H1 (cell line): ENCODE data around the gene F8. TPM values are rescaled to one million over a fixed set of nuclear protein-coding genes. Genes with fewer than 3 reads are reported as not detected.

Experiments
- CTCF ChIA-PET: fragments of 300-600 bp; sonication (Branson Sonifier 250); formaldehyde crosslinking; loops from one replicate; lab custom pipeline; 2021; ENCODE audit not compliant: partially characterized antibody; lab: Charles Lee
- POLR2A ChIA-PET: fragments of 300-600 bp; sonication (Branson Sonifier 250); formaldehyde crosslinking; loops from one replicate; lab custom pipeline; 2021; ENCODE audit warnings: inconsistent platforms; ENCODE audit not compliant: partially characterized antibody; lab: Charles Lee
- DNase-seq, 2 experiments: peaks; one replicate each; pipeline versions ENCODE4 v3.0.0 to v3.0.0-alpha.2; 2010 to 2022; ENCODE audit warnings: low spot score in 2 of 2, low read depth in 1 of 2, mixed read lengths in 1 of 2
- FAIRE-seq: peaks from 2 replicates; lab custom pipeline; 2011; peaks lifted over from hg19 to GRCh38; lab: Jason Lieb, UNC
- H2AFZ ChIP-seq: 2 replicates; pipeline ENCODE4 v1.8.1; 2012; ENCODE audit warnings: low read length, inconsistent platforms
- H2AK5ac ChIP-seq: 2 replicates; pipeline ENCODE4 v1.6.1; 2013; ENCODE audit warnings: low read depth, low read length
- H2BK120ac ChIP-seq: replicated peaks from 2 replicates; pipeline ENCODE3; 2013; ENCODE audit warnings: low read depth, low read length, inconsistent platforms
- H2BK12ac ChIP-seq: 2 replicates; pipeline ENCODE4 v1.6.1; 2013; ENCODE audit warnings: low read depth, low read length
- H2BK15ac ChIP-seq: 2 replicates; pipeline ENCODE4 v1.6.1; 2013; ENCODE audit warnings: low read length
- H2BK20ac ChIP-seq: 2 replicates; pipeline ENCODE4 v1.6.1; 2013; ENCODE audit warnings: low read length
- H2BK5ac ChIP-seq: 2 replicates; pipeline ENCODE4 v1.6.1; 2013; ENCODE audit warnings: low read depth, low read length
- H3K14ac ChIP-seq: 2 replicates; pipeline ENCODE4 v1.6.1; 2013; ENCODE audit warnings: inconsistent platforms; ENCODE audit not compliant: insufficient read length
- H3K18ac ChIP-seq: 2 replicates; pipeline ENCODE4 v1.6.1; 2013; ENCODE audit warnings: low read length; ENCODE audit errors: extremely low read depth
- H3K23ac ChIP-seq: 2 replicates; pipeline ENCODE4 v1.6.1; 2013; ENCODE audit warnings: inconsistent platforms; ENCODE audit not compliant: insufficient read length
- H3K23me2 ChIP-seq: 2 replicates; pipeline ENCODE4 v1.6.1; 2013; ENCODE audit warnings: low read depth, low read length
- H3K27ac ChIP-seq: 2 replicates; pipeline ENCODE4 v1.6.1; 2011; ENCODE audit warnings: low read depth, low read length, inconsistent platforms
- H3K27me3 ChIP-seq, 4 experiments: replicated peaks in 1 of 4; 1 replicate in 1 of 4; 2 replicates in 3 of 4; pipeline versions ENCODE4 v1.6.1 to v1.8.1; 2011 to 2013; ENCODE audit warnings: low read length in 3 of 4, mild to moderate bottlenecking in 3 of 4, inconsistent platforms in 2 of 4, mixed read lengths in 2 of 4, moderate library complexity in 1 of 4; ENCODE audit not compliant: control insufficient read depth in 3 of 4, insufficient read depth in 3 of 4; ENCODE audit errors: extremely low read depth in 1 of 4
- H3K36me3 ChIP-seq, 4 experiments: 2 replicates each; pipeline versions ENCODE4 v1.6.1 to v1.8.1; 2011 to 2013; ENCODE audit warnings: mild to moderate bottlenecking in 4 of 4, low read length in 3 of 4, moderate library complexity in 2 of 4, control low read depth in 1 of 4, inconsistent platforms in 1 of 4; ENCODE audit not compliant: insufficient read depth in 4 of 4, control insufficient read depth in 2 of 4
- H3K4ac ChIP-seq: replicated peaks from 2 replicates; pipeline ENCODE3; 2013; ENCODE audit warnings: low read length, low read depth, mixed read lengths, inconsistent platforms; ENCODE audit not compliant: insufficient read length
- H3K4me1 ChIP-seq, 4 experiments: replicated peaks in 1 of 4; 1 replicate in 1 of 4; 2 replicates in 3 of 4; pipeline versions ENCODE4 v1.6.1 to v1.8.1; 2011 to 2013; ENCODE audit warnings: low read length in 3 of 4, inconsistent platforms in 2 of 4, mixed read lengths in 1 of 4; ENCODE audit not compliant: insufficient read depth in 4 of 4, control insufficient read depth in 3 of 4
- H3K4me2 ChIP-seq, 2 experiments: 2 replicates each; pipeline versions ENCODE4 v1.6.1 to v1.8.1; 2011 to 2013; ENCODE audit warnings: low read depth in 2 of 2, low read length in 2 of 2, control low read depth in 1 of 2, inconsistent platforms in 1 of 2, mild to moderate bottlenecking in 1 of 2; ENCODE audit not compliant: insufficient read depth in 1 of 2
- H3K4me3 ChIP-seq, 4 experiments: fragments of 200-600, 300-600 bp in 1 of 4; sonication (generic), shearing (Covaris generic), sonication (Bioruptor Twin) in 1 of 4; 2 replicates each; pipeline versions ENCODE4 v1.5.1 to v1.8.1; 2011 to 2016; ENCODE audit warnings: low read length in 4 of 4, low read depth in 3 of 4, control low read depth in 2 of 4, inconsistent platforms in 2 of 4, mild to moderate bottlenecking in 2 of 4, mixed read lengths in 1 of 4, moderate library complexity in 1 of 4; ENCODE audit not compliant: insufficient read depth in 2 of 4; ENCODE audit errors: extremely low read depth in 1 of 4
- H3K56ac ChIP-seq: replicated peaks from 2 replicates; pipeline ENCODE3; 2013; ENCODE audit warnings: low read depth, mild to moderate bottlenecking, mixed read lengths, low read length, inconsistent platforms; ENCODE audit not compliant: insufficient read length
- H3K79me1 ChIP-seq: 2 replicates; pipeline ENCODE4 v1.6.1; 2013; ENCODE audit warnings: low read depth, low read length, control low read depth
- H3K79me2 ChIP-seq, 2 experiments: 2 replicates each; pipeline versions ENCODE4 v1.6.1 to v1.8.1; 2012 to 2013; ENCODE audit warnings: low read length in 2 of 2, mild to moderate bottlenecking in 2 of 2, inconsistent platforms in 1 of 2; ENCODE audit not compliant: insufficient read depth in 2 of 2, control insufficient read depth in 1 of 2
- H3K9ac ChIP-seq, 4 experiments: replicated peaks in 1 of 4; 1 replicate in 1 of 4; 2 replicates in 3 of 4; pipeline versions ENCODE4 v1.6.1 to v1.8.1; 2011 to 2013; ENCODE audit warnings: low read depth in 3 of 4, low read length in 3 of 4, control low read depth in 2 of 4, mild to moderate bottlenecking in 2 of 4, moderate library complexity in 2 of 4, inconsistent platforms in 1 of 4; ENCODE audit errors: extremely low read depth in 1 of 4
- H3K9me3 ChIP-seq, 2 experiments: 2 replicates each; pipeline versions ENCODE4 v1.6.1 to v1.8.1; 2012 to 2013; ENCODE audit warnings: mild to moderate bottlenecking in 2 of 2, moderate library complexity in 2 of 2, control low read depth in 1 of 2, inconsistent platforms in 1 of 2, low read depth in 1 of 2, low read length in 1 of 2, mixed read lengths in 1 of 2; ENCODE audit not compliant: insufficient read depth in 2 of 2
- H4K20me1 ChIP-seq, 2 experiments: replicated peaks in 1 of 2; 2 replicates each; pipeline versions ENCODE3 to v1.8.1; 2011 to 2013; ENCODE audit warnings: inconsistent platforms in 2 of 2, low read length in 2 of 2, mild to moderate bottlenecking in 1 of 2; ENCODE audit not compliant: insufficient read depth in 2 of 2, control insufficient read depth in 1 of 2
- H4K5ac ChIP-seq: 2 replicates; pipeline ENCODE4 v1.6.1; 2013; ENCODE audit warnings: low read length, low read depth, mixed read lengths, inconsistent platforms; ENCODE audit not compliant: insufficient read length
- H4K8ac ChIP-seq: 2 replicates; pipeline ENCODE4 v1.8.0; 2013; ENCODE audit warnings: mild to moderate bottlenecking, moderate library complexity, low read length, inconsistent platforms; ENCODE audit not compliant: insufficient read depth; ENCODE audit errors: extremely low read depth
- H4K91ac ChIP-seq: replicated peaks from 2 replicates; pipeline ENCODE3; 2013; ENCODE audit warnings: low read length, mixed read lengths, inconsistent platforms; ENCODE audit not compliant: insufficient read length
- GTF2F1 ChIP-seq: IDR thresholded peaks from 2 replicates; pipeline ENCODE4 v1.6.1; 2012; ENCODE audit warnings: low read depth, low read length, improper control_type of control experiment, borderline replicate concordance
- SP1 ChIP-seq: IDR thresholded peaks from 2 replicates; pipeline ENCODE4 v1.6.1; 2011; ENCODE audit warnings: low read depth, low read length
- WGBS, 2 experiments: shearing (Covaris generic) in 1 of 2; methylation state at CpG; one replicate each; pipeline versions ENCODE4 v1.1.6 to v1.1.7; 2013 to 2015; ENCODE audit warnings: low lambda C conversion rate in 2 of 2, mixed read lengths in 2 of 2, inconsistent platforms in 1 of 2, low coverage in 1 of 2, missing lambda C conversion rate in 1 of 2; ENCODE audit not compliant: insufficient replicate concordance in 2 of 2, insufficient coverage in 1 of 2, insufficient read length in 1 of 2; ENCODE audit errors: extremely low coverage in 1 of 2, missing lambda C conversion rate in 1 of 2; 5-methylcytosine and 5-hydroxymethylcytosine counted together
- polyA plus RNA-seq, 7 experiments: library from polyadenylated mRNA; depleted of rRNA in 3 of 7; stranded (reverse) in 5 of 7; unstranded in 2 of 7; fragments of >200 nt in 5 of 7; fragments of 200-250 nt in 2 of 7; gene quantifications; 1 replicate in 5 of 7; 2 replicates in 1 of 7; 4 replicates in 1 of 7; pipeline versions ENCODE4 v1.2.1 to v1.2.3, GENCODE V29; 2011 to 2013; ENCODE audit warnings: missing spikeins in 2 of 7, mixed read lengths in 2 of 7
- total RNA-seq: library from RNA; stranded (reverse); fragmentation: NEBNext Ultra II Directional; extraction: Animal tissue kit (Norgen Biotek cat#: 25700); gene quantifications from 2 replicates; pipeline ENCODE4 v1.2.1, GENCODE V29; 2021

F8 gene
- total and polyA plus RNA-seq, 2 of the 8 experiments (the other 6 are each of a cell fraction or from before 2014, with no cell fraction given): 1.1 to 2.6 TPM

GRCh38 chrX:154797006-154797405, 225.5 kb downstream of the F8 start:
- H2AK5ac ChIP-seq: no peak overlapping the region
- no peak overlapping the region for H3K27ac ChIP-seq
- ChIA-PET POLR2A (interaction anchor here (1.0 kb wide), 1 partner anchor 35 kb away, joined by 3 read pairs; the partner anchor contains the start of gene DKC1), CTCF (no interaction called here)
- H3K27me3 ChIP-seq: peaks cover 0 to 6% (median 2%) of the 10 kb centered on the region in 4 experiments; a peak in 3 of 7 replicates
- H3K4me2 ChIP-seq: no peak overlapping the region
- no peak overlapping the region for H3K23ac ChIP-seq
- H3K4me3 ChIP-seq: no peak overlapping the region
- H2AFZ ChIP-seq: no peak overlapping the region
- H2BK120ac ChIP-seq: no peak overlapping the region
- no peak overlapping the region for H3K4ac ChIP-seq
- H4K8ac ChIP-seq: no peak overlapping the region
- H4K5ac ChIP-seq: no peak overlapping the region
- no peak overlapping the region for H2BK20ac ChIP-seq
- H3K9ac ChIP-seq: no peak overlapping the region
- no peaks in the 10 kb centered on the region for H3K9me3 ChIP-seq
- no peaks in the 10 kb centered on the region for H3K23me2 ChIP-seq
- no peaks in the 10 kb centered on the region for H3K36me3 ChIP-seq
- no peak for DNase-seq
- H3K18ac ChIP-seq: no peak overlapping the region
- FAIRE-seq: peak; percentile 36
- no peak overlapping the region for H2BK15ac ChIP-seq
- no peak overlapping the region for H3K14ac ChIP-seq
- no peak overlapping the region for H2BK12ac ChIP-seq
- H3K4me1 ChIP-seq: peaks cover 0 to 7% (median 1%) of the 10 kb centered on the region in 4 experiments; a peak in 3 of 7 replicates
- H4K20me1 ChIP-seq: peaks cover 0 to 3% of the 10 kb centered on the region in 2 experiments
- no peaks in the 10 kb centered on the region for H3K79me1 ChIP-seq
- no peak overlapping the region for H3K56ac ChIP-seq
- WGBS, 2 experiments: 65% methylated on average over 6 of the region's 6 CpGs; no CpG with 5 or more reads in 1 of the 2 experiments
- H2BK5ac ChIP-seq: no peak overlapping the region
- no peaks in the 10 kb centered on the region for H3K79me2 ChIP-seq
- H4K91ac ChIP-seq: no peak overlapping the region
- no peak for TF ChIP-seq SP1
- TF ChIP-seq GTF2F1: no peak
